MCF 10A (cell line): ENCODE results near the gene BAZ1B. TPM values are rescaled to one million over a fixed set of nuclear protein-coding genes. Genes with fewer than 3 reads are reported as not detected.
A peak's percentile ranks its signal among the peaks of the same experiment; 100 is the strongest.

Source experiments
- BruUV-seq: library from RNA; stranded (reverse); fragments of 400-500 nt; replicated peaks from 2 replicates; lab custom pipeline; 2021; lab: Mats Ljungman, UMichigan
- CTCF ChIA-PET: fragments of 300-600 bp; sonication (Branson Sonifier 250); formaldehyde crosslinking; extraction: SDS; loops from one replicate; lab custom pipeline; 2021; ENCODE audit warnings: antibody characterized with exemption, inconsistent platforms; lab: Yijun Ruan, JAX
- POLR2A ChIA-PET: fragments of 300-600, 350-650 bp; sonication (Branson Sonifier 250); formaldehyde crosslinking; extraction: SDS; loops from one replicate; lab custom pipeline; 2020; ENCODE audit warnings: antibody characterized with exemption, inconsistent platforms; lab: Yijun Ruan, JAX
- DNase-seq: peaks from one replicate; pipeline ENCODE4 v3.0.0-alpha.2; 2018; ENCODE audit not compliant: unreplicated experiment
- H3K27ac Mint-ChIP-seq: one replicate; pipeline ENCODE4 v1.8.0; 2022; ENCODE audit warnings: mild to moderate bottlenecking, low read depth, mixed read lengths; ENCODE audit not compliant: unreplicated experiment
- H3K27me3 Mint-ChIP-seq: one replicate; pipeline ENCODE4 v1.8.0; 2022; ENCODE audit warnings: mixed read lengths; ENCODE audit not compliant: insufficient read depth, unreplicated experiment
- H3K36me3 Mint-ChIP-seq: one replicate; pipeline ENCODE4 v1.8.0; 2022; ENCODE audit warnings: mild to moderate bottlenecking, moderate library complexity, mixed read lengths; ENCODE audit not compliant: insufficient read depth, unreplicated experiment
- H3K4me1 Mint-ChIP-seq: one replicate; pipeline ENCODE4 v1.8.0; 2022; ENCODE audit warnings: mixed read lengths; ENCODE audit not compliant: insufficient read depth, unreplicated experiment
- H3K4me3 Mint-ChIP-seq: one replicate; pipeline ENCODE4 v1.8.0; 2022; ENCODE audit warnings: mild to moderate bottlenecking, moderate library complexity, mixed read lengths; ENCODE audit not compliant: unreplicated experiment
- H3K9me3 Mint-ChIP-seq: one replicate; pipeline ENCODE4 v1.8.0; 2022; ENCODE audit warnings: mixed read lengths; ENCODE audit not compliant: unreplicated experiment
- intact Hi-C: fragments of 100-400 bp; cut with micrococcal nuclease; formaldehyde crosslinking; loops from 2 replicates; pipeline ENCODE4 v1.14.1; 2022
- total RNA-seq: library from RNA; stranded (reverse); gene quantifications from 2 replicates; pipeline ENCODE4 v1.2.3, GENCODE V29; 2022
- TF ChIP-seq, protein P1 (sequence below): fragments of 200-600 bp; IDR thresholded peaks from one replicate; pipeline ENCODE4 v1.8.0; 2022; ENCODE audit warnings: antibody characterized with exemption, mild to moderate bottlenecking; ENCODE audit not compliant: unreplicated experiment

BAZ1B gene
- total RNA-seq, 1 experiment from 2014 or later: 86.7 TPM

DNA sequence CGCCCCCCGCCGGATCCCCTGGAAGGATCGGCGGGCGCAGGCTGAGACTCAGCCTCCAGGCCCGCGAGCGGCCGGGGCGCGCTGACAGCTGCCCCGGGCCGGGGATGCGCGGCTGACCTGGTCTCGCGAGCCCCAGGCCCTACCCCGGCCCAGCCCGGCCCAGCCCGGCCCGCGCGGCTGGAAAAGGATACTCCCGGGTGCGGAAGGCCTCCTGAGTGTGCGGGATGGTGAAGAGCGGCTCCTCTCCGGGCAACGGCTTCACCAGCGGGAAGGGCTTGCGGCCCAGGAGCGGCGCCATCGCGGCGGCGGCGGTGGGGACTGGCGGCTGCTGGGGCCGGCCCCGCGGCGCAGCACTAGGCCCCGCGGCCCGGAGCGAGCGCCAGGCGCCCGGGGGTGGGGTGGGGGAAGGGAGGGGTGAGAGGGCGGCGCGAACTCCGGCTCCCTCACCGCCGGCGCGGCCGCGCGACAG lies 423 bp downstream of the BAZ1B start:
- Mint-ChIP-seq H3K36me3 (peaks cover 30% of the 10 kb centered on the region), H3K9me3 (no peaks in the 10 kb centered on the region), H3K4me3 (peak overlapping the region; percentile 91), H3K27ac (peak overlapping the region; percentile 91), H3K27me3 (no peaks in the 10 kb centered on the region), H3K4me1 (peaks cover 17% of the 10 kb centered on the region)
- ChIA-PET CTCF (interaction anchor here (0.7 to 1.1 kb wide), 4 partner anchors 25 to 178 kb away, joined by 3 to 4 read pairs (median 4); no protein-coding TSS in a partner anchor), POLR2A (interaction anchor here (0.7 to 5.1 kb wide), 17 partner anchors 15 to 685 kb away, joined by 3 to 57 read pairs (median 5); partner anchors contain the start of genes ABHD11, BCL7B and TBL2)
- DNase-seq: no peak
- TF ChIP-seq, protein P1, sequence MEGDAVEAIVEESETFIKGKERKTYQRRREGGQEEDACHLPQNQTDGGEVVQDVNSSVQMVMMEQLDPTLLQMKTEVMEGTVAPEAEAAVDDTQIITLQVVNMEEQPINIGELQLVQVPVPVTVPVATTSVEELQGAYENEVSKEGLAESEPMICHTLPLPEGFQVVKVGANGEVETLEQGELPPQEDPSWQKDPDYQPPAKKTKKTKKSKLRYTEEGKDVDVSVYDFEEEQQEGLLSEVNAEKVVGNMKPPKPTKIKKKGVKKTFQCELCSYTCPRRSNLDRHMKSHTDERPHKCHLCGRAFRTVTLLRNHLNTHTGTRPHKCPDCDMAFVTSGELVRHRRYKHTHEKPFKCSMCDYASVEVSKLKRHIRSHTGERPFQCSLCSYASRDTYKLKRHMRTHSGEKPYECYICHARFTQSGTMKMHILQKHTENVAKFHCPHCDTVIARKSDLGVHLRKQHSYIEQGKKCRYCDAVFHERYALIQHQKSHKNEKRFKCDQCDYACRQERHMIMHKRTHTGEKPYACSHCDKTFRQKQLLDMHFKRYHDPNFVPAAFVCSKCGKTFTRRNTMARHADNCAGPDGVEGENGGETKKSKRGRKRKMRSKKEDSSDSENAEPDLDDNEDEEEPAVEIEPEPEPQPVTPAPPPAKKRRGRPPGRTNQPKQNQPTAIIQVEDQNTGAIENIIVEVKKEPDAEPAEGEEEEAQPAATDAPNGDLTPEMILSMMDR: no peak
- BruUV-seq: no TSS peak
- intact Hi-C loops: loop anchor here (1.0 to 2.0 kb wide), 2 partner anchors 35 to 213 kb away; no protein-coding TSS in a partner anchor

DNA sequence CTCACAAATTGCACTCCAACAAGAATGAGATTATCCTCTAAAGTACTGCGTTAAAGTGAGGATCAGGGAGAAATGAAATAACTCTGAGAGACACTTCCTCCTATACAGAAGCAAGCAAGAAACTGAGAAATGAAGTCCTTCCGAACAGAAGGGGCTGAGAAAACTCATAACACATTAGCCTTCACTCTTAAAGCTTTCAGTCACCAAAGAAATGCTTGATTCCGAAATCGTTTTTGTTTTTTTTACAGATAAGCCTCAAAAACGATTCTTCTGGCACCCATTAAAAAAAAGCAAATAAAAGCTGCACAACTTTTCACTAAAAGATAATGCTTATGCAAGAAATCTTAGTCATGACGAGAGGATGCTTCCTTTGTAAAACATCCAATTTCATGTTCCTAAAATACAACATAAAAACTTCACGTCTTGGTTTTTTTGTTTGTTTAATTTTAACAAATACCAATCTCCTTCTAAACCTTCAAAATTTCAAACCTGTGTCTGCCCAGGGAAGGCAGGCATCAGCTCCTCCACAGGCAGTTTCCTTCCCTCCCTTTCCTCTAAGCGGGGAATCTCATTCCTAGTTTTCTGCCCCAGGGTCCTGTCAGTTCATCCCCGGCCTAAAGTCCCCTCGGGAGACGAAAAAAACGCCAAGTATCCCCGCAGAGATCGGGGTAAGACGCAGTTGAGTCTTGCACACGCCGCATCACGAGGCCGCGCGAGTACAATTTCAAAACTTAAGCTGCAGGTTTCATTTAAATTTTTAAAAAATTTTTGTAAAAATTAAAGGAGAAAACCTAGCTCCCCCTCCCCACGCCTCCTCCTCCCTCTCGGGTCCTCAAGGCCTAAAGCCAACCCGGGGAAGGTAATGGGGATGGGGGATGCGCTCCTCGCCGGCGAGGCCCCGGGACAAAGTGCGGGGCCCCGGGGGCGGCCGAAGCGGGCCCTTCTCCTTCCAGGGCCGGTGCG lies 1.1 kb downstream of the BAZ1B start:
- Mint-ChIP-seq H3K36me3 (peaks cover 37% of the 10 kb centered on the region), H3K4me3 (peak overlapping the region; percentile 91), H3K4me1 (peaks cover 17% of the 10 kb centered on the region), H3K27me3 (no peaks in the 10 kb centered on the region), H3K27ac (peak overlapping the region; percentile 91), H3K9me3 (no peaks in the 10 kb centered on the region)
- TF ChIP-seq, protein P1: no peak
- ChIA-PET POLR2A (interaction anchor here (0.6 to 5.1 kb wide), 19 partner anchors 8 to 684 kb away, joined by 3 to 57 read pairs (median 4); partner anchors contain the start of genes ABHD11, BCL7B and TBL2), CTCF (interaction anchor here (0.6 to 1.1 kb wide), 5 partner anchors 16 to 177 kb away, joined by 3 to 4 read pairs (median 3); no protein-coding TSS in a partner anchor)
- intact Hi-C loops: loop anchor here (1.0 to 2.0 kb wide), 2 partner anchors 35 to 214 kb away; no protein-coding TSS in a partner anchor
- peak; percentile 16 for DNase-seq
- BruUV-seq: TSS peak; percentile 26

DNA sequence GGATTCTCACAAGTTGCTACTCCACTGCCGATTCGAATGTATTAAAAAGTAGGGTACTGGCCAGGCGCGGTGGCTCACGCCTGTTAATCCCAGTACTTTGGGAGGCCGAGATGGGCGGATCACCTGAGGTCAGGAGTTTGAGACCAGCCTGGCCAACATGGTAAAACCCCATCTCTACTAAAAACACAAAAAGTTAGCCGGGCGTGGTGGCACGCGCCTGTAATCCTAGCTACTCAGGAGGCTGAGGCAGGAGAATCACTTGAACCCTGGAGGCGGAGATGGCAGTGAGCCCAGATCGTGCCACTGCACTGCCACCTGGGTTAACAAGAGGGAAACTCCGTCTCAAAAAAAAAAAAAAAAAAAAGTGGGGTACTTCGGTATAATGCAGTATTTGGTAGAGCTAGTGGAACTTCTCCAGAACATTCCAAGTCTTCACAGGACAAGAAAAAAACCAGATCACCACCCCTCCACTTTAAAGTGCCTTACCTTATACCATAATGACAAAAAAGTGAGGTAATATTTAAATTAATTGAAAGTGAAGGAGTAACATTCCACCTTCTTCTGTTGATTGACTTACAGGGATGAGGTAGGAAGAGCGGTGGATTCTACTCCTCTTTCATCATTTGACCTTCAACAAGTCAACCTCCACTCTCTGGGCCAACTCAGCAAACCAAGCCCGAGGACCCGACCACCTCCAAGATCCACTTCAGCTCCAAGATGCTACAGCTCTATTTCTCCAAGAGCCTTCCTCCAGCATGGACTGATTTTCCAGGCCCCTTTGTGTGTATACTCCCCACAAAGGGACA lies 2.0 kb downstream of the BAZ1B start:
- H3K27me3 Mint-ChIP-seq: no peaks in the 10 kb centered on the region
- ChIA-PET POLR2A (interaction anchor here (0.6 to 5.1 kb wide), 12 partner anchors 9 to 218 kb away, joined by 3 to 57 read pairs (median 5); partner anchors contain the start of genes ABHD11, BCL7B and TBL2), CTCF (no interaction called here)
- peaks cover 17% of the 10 kb centered on the region for H3K4me1 Mint-ChIP-seq
- TF ChIP-seq, protein P1: no peak
- peak; percentile 17 for DNase-seq
- H3K27ac Mint-ChIP-seq: peak overlapping the region; percentile 91
- H3K4me3 Mint-ChIP-seq: peak overlapping the region; percentile 91
- peaks cover 45% of the 10 kb centered on the region for H3K36me3 Mint-ChIP-seq
- no peaks in the 10 kb centered on the region for H3K9me3 Mint-ChIP-seq
- intact Hi-C loops: loop anchor here (2.0 kb wide), 1 partner anchor 215 kb away; no protein-coding TSS in a partner anchor
- no TSS peak for BruUV-seq
